NK-92 (cell line): ENCODE data around the gene ZNF180.
"Not testable (repeated sequence)": the region's sequence is repeated elsewhere in the genome, so short reads cannot be mapped to it uniquely, and the experiment has no call there.

Experiments
- DNase-seq: peaks from one replicate; lab custom pipeline; 2025; ENCODE audit not compliant: unreplicated experiment; lab: John Stamatoyannopoulos, UW

The ZNF180 gene

DNA sequence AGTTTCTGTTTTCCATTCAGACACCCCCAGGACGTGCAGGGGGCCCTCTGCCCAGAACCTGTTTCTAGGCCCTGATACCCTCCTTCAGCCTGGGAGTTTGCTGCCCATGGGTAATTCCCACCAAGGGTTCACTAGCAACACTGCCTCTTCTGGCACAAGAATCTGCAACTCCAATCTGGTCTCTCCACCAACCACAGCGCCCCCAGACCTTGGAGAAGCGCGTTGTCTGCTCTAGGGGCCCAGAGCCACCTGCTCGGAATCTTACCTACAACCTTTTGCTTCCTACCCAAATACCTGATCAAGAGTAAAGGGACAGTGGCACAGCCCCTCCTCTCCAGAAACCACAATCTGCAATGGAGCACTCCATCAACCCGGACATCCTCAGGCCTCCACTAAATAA is 763 bp downstream of the ZNF180 start:
- DNase-seq: no peak

DNA sequence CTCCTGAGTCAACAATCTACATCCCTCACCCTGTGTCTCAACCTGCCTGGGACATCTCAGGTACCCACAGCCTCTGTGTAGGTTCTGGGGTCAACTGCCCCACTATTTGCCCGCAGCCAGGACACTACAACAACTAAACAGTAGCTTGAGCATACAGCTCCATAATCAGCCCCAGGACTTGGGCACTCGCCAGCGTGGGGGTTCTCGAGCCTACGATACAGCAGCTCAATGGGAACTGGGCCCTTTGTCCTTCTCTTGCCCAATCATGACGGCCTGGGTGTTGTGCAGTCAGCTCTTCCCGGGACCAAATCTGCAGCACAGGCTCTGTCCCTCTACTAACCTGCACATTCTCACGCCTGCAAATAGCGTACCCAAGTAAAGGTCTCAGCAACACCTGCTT is 1.3 kb downstream of the ZNF180 start:
- DNase-seq: no peak

DNA sequence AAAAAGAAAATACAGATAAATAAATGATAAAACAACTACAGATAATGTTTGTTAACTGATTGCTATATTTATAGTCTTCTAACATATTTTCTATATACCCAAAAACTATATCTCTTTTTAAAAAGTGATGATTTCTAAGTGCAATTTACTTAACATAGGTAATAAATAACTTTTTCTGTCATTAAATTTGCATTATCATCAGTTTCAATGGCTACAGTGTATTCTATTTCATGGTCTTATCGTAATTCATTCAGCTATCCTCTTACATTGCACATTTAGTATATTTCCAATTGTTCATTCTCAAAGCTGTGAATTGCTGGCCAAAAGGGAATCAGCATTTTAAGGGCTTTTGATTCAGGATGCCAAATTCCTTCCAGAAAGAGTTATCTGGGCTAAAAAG is 3.6 kb downstream of the ZNF180 start:
- no peak for DNase-seq

DNA sequence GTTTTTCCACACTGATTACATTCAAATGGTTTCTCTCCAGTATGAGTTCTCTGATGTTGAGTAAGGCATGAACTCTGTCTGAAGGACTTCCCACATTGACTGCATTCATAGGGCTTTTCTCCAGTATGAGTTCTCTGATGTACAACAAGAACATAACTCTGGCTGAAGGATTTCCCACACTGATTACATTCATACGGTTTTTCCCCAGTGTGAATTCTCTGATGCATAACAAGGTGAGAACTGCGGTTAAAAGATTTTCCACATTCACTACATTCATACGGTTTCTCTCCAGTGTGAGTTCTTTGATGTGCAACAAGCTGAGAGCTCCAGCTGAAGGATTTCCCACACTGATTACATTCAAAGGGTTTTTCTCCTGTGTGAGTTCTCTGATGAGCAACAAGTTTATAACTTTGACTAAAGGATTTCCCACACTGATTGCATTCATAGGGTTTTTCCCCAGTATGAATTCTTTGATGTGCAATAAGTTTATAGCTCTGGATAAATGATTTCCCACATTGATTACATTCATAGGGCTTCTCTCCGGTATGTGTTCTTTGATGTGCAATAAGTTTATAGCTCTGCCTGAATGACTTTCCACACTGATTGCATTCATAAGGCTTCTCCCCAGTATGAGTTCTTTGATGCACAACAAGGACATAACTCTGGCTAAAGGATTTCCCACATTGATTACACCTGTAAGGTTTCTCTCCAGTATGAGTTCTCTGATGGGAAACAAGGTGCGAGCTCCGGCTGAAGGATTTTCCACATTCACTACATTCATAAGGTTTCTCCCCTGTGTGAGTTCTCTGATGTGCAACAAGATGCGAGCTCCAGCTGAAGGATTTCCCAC is 23.5 kb downstream of the ZNF180 start:
- DNase-seq: no peak

DNA sequence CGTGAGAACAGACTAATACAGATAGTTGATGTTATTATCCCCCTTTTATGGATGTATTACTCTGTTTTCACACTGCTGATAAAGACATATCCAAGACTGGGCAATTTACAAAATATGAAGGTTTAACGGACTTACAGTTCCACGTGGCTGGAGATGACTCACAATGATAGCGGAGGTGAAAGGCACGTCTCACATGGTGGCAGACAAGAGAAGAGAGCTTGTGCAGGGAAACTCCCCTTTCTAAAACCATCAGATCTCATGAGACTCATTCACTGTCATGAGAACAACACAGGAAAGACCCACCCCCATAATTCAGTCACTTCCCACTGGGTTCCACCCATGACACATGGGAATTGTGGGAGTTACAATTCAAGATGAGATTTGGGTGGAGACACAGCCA is 31.6 kb downstream of the ZNF180 start:
- not testable (repeated sequence) for DNase-seq

DNA sequence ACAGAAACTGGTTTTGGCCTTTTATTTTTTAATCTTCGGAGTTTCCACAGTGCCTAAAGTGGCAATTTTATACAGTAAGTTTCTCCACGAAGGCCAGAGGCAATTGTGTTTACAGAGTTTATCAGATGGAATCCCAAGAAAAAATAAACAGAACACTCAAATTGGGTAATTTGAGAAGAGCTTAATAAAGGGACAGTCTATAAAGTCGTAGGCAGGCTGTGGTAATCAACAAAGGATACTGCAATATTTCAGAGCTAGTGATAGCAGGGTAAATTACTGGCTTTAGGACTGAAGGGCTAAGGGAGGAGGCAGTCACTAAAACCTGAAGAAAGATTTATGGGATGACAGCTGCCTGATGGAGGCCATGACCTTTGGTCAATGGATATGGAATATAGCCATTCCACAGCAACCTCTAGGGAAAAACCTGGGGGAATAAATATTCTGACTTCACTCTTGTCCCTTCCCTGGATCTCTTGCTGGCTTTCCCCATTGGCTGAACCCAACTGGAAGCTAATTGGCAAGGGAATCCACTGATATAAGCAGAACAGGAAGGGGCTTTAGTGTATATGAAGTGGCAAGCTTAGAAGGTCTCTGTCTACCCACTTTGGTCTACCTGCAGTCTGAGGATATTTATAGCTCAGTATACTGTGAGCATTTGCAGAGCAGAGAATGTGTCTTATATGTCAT is 37.6 kb downstream of the ZNF180 start:
- DNase-seq: not testable (repeated sequence)

DNA sequence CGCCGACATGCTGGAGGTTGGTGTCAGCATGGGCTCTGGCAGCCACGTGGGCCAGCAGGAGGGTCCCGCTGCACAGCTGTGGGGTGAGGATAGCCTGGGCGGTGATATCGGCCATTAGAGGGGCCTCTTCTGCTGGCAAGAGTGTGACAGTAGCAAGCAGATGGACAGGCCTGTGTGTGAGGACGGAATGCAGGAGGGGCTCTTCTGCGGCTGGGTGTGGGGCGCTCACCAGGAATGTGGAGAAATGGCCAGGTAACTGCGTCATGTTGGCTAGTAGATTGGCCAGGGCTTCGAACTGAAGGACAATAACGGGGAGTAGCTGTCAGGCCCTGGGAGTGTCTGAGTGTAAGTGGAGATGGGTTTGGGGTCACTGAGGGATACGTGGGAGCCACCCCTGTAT is 44.3 kb downstream of the ZNF180 start:
- not testable (repeated sequence) for DNase-seq

DNA sequence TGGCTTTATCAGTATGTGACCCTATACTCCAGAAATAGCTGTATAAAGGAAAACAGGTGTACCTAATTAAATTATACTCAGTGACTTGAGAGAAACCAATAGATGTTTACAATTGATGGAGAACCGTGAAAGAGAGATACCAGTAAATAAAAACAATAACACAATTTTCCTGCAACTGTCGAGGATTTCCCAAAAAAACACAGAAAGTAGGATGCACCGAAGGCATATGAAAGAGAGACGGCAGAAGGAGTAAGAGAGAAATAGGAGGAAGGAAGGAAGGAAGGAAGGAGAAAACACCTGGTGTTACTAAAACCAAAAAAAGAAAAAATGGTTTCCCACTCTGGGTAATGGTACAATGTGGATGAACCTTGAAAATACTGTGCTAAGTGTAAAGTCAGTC is 45.2 kb downstream of the ZNF180 start:
- DNase-seq: no peak

DNA sequence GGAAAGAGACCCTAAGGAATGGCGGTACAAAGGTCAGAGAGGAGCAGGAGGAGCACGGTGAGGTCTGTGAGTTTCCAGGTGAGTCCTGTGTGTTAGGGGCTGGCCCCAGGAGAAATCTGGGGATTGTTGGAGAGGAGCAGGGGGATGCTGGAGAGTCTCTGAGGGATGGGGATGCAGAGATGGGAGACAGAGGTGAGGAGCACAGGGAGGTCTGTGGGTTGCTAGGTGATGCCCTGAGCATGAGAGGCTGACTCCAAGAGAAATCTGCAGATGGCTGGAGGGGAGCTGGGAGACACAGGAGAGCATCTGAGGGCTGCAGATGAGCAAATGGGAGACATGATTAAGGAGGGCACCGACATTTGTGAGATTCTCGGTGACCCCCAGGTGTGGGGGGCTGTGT is 48.0 kb downstream of the ZNF180 start:
- no peak for DNase-seq

DNA sequence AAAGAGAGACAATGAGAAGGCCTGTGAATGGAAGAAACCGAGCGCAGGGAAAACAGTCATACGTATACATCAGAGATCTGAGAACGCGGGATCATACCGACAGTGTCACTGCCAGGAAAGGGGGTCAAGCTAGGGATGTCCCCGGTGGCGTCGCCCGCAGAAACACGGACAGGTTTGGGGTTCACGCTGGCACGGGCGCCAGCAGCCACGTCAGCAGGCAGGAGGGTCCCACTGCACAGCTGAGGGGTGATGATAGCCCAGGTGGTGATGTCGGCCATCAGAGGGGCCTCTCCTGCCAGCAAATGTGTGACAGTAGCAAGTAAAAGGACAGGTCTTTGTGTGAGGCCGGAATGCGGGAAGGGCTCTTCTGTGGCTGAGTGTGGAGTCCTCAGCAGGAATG is 48.6 kb downstream of the ZNF180 start:
- no peak for DNase-seq

DNA sequence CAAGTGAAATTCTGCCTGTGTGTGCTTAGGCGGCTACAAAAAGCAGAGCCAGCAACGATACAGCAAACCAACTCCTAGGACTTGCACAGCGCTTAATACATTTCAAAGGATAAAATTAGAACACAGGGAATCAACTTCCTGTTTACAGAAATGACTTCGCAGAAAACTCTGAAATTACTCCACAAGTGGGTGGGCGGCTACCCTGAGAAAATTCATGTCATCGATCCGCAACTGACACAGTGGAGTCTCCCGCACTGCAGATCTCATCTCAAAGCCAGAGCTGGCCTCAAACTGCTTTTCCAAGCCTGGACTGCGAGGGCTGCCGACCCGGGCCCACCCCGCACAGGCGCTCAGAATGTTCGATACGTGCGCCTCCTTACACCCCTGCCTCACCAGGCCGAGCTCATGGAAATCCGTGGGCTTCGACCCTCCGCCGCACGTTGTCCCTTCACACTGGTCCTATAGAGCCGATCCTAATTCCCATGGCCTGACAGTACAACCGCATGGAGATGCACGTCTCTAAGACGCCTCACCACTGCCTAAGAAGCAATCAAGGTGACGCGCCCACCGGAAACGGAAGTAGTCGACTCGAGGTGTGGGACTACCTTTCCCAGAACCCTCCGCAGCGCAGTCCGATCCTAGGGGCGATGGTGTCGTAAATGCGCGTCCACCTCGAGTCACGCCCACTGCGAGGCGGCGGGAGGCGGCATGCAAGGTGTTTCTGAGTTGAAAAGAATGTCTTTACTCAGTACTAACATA is 52.2 kb downstream of the ZNF180 start, which contains the start of gene ZNF229:
Gene ZNF229, minus strand, starts transcription at position 557 of the 759 bp plus-strand sequence. CDS start 5,625 bp downstream, outside the sequence.
- DNase-seq: no peak

DNA sequence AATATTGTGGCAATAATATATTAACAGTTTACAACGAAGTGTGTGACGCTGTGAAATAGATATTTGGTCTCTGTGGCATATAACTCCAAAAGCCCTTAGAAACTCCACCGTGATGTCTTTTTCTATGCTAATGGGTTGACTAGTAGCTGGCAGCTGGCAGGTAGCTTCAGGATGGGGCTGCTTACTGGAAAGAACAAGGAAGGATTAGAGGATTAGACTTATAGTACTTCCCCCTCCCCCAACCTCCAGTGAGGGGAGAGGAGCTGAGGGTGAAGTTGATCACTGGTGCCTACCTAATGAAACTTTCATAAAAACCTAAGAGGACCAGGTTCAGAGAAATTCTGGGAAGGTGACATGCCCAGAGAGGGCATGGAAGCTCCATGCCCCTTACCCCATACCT is 61.9 kb downstream of the ZNF180 start:
- DNase-seq: no peak

DNA sequence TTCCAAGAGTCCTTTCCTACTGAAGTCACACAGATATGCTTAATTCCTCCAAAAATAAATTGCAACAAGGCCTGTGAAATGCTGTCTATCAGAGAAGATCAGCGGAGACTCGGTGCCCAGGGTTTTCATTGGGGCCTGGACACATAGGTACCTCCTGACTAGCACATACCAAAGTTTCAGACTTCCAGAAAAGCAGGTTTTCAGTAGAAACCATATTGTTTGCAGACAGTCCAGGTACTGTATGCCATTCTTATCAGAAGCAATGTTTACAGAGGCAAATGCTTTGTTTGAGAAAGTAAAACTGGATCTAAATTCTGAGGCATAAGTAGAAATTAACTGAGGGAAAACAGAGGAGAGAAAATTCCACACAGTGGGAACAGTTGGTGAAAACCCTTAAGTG is 64.9 kb downstream of the ZNF180 start:
- no peak for DNase-seq

DNA sequence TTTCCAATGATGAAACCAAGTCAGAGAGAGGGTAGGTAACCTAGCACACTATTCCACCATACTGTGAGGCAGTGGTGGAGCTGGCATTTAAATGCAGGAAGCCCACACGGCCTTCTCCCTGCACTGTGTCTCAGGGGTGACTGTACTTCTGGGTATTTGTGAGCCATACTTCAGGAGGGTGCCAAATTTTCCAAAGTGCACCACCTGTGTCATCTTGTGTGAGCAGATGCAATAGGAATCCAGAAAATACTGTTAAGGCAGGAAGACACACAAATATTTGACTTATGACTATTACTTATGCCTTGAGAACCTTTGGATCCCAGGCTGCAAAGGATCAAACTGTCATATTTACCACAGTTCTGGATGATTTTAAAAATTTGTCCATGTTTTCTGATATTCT is 69.4 kb downstream of the ZNF180 start:
- no peak for DNase-seq
